Activated CD4-positive, CD25-positive, alpha-beta regulatory T cell (primary cell): ENCODE data around the gene RSPO4.
"Not testable (repeated sequence)": the region's sequence is repeated elsewhere in the genome, so short reads cannot be mapped to it uniquely, and the experiment has no call there.

Source experiments
- DNase-seq, 4 experiments: peaks; one replicate each; lab custom pipeline; 2025; lab: John Stamatoyannopoulos, UW

Gene RSPO4

GRCh38 chr20:1001911-1002681 is at the start of gene RSPO4:
TSS of gene RSPO4 (minus strand) at chr20:1002311. CDS start at chr20:1002164, 147 bp downstream.
- no peak for DNase-seq

DNA sequence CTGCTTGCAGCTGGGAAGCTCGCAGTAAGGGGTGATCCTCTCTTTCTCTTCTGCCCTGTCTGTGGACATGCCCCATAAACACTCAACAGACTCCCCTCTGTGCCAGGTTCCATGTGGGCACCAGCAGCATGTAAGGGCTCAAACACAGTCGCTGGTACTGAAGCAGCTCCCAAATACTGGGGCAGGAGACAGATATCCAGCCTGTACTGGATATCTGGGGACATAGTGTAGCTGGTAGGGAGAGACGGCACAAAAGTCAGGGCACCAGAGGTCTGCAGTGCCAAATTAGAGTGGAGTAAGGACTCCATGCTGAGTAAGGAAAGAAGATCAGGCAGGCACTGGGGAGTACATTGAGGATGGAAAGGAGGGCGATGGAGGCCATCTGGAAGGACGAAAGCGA is 48.3 kb upstream of the RSPO4 start:
- no peak for DNase-seq

DNA sequence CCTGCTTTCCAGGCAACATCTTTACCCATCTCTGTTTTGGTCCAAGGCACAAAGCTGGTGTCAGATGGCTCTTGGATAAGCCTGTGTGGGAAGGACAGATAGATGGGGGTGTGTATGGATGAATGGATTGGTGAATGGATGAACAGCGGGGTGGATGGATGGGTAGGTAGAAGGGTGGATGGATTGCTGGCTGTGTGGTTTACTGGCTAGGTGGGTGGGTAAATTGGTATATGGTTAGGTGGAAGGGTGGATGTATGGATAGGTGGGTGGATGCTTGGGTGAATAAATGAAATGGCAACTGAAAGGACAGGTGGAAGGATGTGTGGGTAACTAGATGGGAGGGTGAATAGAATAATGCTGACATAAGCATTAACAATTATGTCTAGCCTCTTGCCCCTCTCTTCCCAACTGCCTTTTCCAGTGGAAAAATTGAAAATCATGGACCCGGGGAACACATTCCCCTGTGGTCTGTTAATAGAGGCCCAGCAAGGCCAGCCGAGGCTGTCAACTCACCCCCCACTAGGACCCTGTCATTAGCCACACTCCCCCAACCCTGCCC is 43.8 kb upstream of the RSPO4 start:
- DNase-seq = no peak

DNA sequence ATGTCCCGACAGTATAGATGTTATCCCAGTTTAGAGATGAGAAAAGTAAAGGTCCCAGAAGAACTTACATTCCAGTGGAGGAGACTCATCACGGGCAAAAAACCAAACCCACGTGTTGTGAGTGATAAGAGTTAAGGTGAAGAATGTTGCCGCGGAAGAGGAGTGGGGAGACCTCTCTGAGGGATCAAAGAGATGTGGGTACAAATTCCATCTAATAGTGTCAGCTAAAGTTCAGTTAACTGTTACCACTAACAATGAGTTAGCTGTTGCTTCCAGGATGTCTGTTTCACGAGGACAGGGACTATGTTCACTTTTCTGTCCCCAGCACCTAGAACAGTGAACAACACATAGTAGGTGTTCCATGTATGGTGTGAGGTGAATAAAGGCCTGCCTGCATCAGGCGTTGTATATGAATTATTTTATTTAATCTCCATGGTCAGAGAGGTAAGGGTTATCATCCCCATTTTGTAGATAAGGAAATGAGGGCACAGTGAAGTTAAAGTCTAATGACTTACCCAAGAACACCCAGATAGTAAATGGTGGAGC is 39.8 kb upstream of the RSPO4 start:
- no peak for DNase-seq

DNA sequence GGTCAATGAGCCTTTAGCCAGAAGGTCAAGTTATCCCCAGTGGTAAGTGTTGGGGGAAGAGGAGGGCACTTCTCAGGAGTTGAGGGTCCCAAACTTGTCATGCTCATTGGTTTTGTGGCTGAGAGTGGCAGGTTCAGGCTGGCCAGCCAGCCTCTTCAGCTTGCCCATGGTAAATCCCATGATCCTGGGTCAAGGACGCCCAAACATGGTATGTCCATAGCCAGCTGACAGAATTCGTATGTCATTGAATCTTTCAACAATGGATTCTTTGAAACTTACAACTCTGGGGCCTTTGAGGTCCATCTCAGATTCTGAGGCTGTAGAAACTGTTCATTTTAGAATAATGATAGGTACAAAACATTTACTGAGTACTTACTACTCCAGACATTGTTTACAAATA is 36.1 kb upstream of the RSPO4 start:
- no peak for DNase-seq

GRCh38 chr20:1037039-1037438 is 34.9 kb upstream of the RSPO4 start:
- DNase-seq = no peak

GRCh38 chr20:1035466-1035865 is 33.4 kb upstream of the RSPO4 start:
- no peak for DNase-seq

DNA sequence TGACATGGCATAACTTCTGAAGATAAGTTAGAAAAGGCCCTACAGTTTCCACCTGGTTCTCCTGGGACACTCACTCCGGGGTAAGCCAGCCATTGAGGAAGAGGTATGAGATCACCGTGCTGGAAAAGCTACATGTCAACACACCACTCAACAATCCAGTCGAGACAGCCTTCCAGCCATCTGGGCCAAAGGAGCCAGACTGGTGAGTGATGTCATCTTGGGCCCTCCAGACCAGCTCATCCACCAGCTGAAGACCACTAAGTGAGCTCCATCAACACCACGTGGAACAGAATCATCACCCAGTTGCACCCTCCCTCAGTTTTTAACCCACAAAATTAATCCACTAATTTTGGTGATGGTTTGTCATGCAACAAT is 32.3 kb upstream of the RSPO4 start:
- no peak for DNase-seq

DNA sequence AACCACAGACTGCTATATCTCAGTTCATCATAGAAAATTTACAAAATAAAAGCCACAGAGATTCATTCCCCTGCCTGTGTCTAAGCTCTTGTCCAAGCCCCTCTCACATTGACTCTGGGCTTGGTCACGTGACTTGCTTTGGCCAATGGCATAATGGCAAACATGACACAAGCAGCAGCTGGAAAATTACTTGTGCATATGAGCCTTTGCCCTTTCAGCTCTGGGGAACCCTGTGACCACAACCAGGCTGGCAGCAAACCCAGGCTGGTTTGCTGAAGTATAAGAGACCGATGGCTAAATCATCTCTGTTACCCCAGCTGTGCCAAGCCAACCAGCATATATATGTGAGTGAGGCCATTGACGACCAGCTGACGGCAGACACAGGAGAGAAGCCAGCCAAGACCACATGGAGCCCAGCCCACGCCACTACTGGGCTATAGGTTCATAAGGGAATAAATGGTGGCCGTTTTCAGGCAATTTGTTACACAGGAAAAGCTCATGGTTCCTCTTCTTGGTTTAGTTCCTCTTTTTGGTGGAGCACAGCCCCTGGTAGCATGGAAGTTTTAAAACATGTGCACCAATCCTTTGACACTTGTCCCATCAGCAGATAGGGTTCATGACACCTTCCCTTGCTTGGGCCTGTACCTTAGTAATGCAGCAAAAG is 31.8 kb upstream of the RSPO4 start:
- DNase-seq = no peak

- DNase-seq = no peak
These were observed 27.9 kb upstream of the RSPO4 start for GRCh38 chr20:1029980-1030379.

DNA sequence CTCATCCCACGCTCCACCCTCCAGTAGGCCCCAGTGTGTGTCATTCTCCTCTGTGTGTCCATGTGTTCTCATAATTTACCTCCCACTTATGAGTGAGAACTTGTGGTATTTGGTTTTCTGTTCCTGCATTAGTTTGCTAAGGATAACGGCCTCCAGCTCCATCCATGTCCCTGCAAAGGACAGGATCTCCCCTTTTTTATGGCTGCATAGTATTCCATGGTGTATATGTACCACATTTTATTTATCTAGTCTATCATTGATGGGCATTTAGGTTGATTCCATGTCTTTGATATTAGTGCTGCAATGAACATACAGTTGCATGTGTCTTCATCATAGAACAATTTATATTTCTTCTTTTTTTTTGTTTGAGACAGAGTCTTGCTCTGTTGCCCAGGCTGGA is 24.1 kb upstream of the RSPO4 start:
- not testable (repeated sequence) for DNase-seq

GRCh38 chr20:1022871-1023270 is 20.8 kb upstream of the RSPO4 start:
- DNase-seq = no peak

GRCh38 chr20:1020614-1021013 is 18.5 kb upstream of the RSPO4 start:
- DNase-seq = no peak

GRCh38 chr20:1019344-1019743 is 17.2 kb upstream of the RSPO4 start:
- DNase-seq = no peak

GRCh38 chr20:1017677-1018076 is 15.6 kb upstream of the RSPO4 start:
- no peak for DNase-seq

GRCh38 chr20:1015181-1015580 is 13.1 kb upstream of the RSPO4 start:
- no peak for DNase-seq

GRCh38 chr20:1014471-1014870 is 12.4 kb upstream of the RSPO4 start:
- no peak for DNase-seq

GRCh38 chr20:1013566-1014340 is 11.6 kb upstream of the RSPO4 start:
- no peak for DNase-seq

DNA sequence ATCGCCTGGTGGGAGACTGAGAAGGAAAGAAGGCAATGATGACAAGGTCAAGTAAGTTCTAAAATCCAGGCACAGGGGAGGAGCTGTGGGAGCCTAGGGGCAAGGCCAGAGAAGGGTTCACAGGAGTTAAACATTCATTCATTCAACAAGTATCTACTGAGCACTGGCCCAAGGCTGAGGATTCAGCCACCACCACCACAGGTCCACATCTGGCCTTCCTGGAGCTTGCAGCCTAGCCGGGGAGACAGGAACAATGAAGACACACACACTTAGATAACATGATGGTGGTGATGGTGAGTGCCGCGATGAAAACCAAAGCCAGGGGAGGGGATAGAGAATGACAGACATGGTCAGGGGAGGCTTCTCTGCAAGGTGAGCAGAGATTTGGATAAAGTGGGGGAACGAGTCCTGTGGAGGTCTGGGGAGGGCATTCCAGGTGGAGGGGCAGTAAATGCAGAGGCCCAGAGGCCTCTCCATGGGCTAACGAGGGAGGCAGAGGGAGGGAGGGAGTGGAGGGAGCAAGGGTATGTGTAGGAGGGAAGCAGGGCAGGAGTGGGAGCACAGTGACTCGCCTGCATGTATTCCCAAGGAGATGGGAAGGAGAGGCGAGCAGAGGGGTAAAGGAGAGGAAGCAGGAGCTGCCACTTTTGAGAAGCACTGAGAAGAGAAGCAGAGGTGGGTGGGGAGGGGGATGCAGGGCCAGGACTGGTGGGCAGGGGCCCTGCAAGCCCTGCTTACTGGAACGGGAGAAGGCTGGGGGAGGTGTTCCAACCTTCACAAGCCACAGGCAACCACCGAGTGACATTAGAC is 10.5 kb upstream of the RSPO4 start:
- no peak for DNase-seq

DNA sequence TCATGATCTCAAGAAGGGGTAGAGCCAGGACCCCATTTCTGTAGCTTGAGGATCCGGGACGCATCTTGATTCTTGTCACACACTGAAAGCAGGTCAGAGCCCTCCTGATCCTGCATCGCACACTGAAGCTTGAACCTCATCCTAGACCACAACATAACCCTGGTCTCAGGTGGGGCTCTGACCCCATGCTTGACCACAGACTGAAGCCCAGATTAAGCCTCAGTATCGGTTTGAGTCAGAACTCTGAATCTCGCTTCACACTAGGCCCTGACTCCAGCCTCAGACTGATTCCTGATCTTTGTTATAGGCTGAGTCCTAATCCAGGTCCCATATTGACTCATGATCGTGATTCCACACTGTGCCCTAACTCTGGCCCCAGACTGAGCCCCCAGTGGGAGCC is 8.5 kb upstream of the RSPO4 start:
- no peak for DNase-seq

- no peak for DNase-seq
These were observed 3.4 kb upstream of the RSPO4 start for GRCh38 chr20:1005452-1006027.
